Activated naive CD4-positive, alpha-beta T cell treated with anti-CD3 and anti-CD28 coated beads, Interleukin-2, amount 50 U/mL, for 72 hours (primary cell): ENCODE data around the gene NUP214. TPM values are rescaled to one million over a fixed set of nuclear protein-coding genes. Genes with fewer than 3 reads are reported as not detected.
A peak's percentile ranks its signal among the peaks of the same experiment; 100 is the strongest.
"Not testable (repeated sequence)": the region's sequence is repeated elsewhere in the genome, so short reads cannot be mapped to it uniquely, and the experiment has no call there.

Experiments
- ATAC-seq, 2 donors: fragments of 150-1000 bp; cut with Tn5 transposase; 2 replicates each; pipeline ENCODE4 v1.10.0; 2021; ENCODE audit warnings: mild to moderate bottlenecking in 2 of 2, moderate library complexity in 2 of 2
- DNase-seq, 2 donors: peaks; one replicate each; pipeline ENCODE4 v3.0.0; 2021 to 2022; ENCODE audit warnings: low spot score in 2 of 2
- H3K27ac Mint-ChIP-seq, 2 donors: one replicate each; pipeline ENCODE4 v1.8.0; 2022; ENCODE audit warnings: mild to moderate bottlenecking in 2 of 2, mixed read lengths in 2 of 2
- H3K36me3 Mint-ChIP-seq, 2 donors: one replicate each; pipeline ENCODE4 v1.8.0; 2022; ENCODE audit warnings: mixed read lengths in 2 of 2
- H3K9me3 Mint-ChIP-seq, 2 donors: one replicate each; pipeline ENCODE4 v1.8.0; 2022; ENCODE audit warnings: mixed read lengths in 2 of 2
- total RNA-seq, 2 donors: library from RNA; stranded (reverse); gene quantifications; one replicate each; pipeline ENCODE4 v1.2.3, GENCODE V29; 2022

Gene NUP214
- total RNA-seq, 2 donors from 2014 or later, result 46.4 to 75.5 TPM

- no peak for ATAC-seq
- DNase-seq, result no peak
- peaks cover 17 to 30% of the 10 kb centered on the region in 2 donors for H3K36me3 Mint-ChIP-seq
- no peak overlapping the region for H3K27ac Mint-ChIP-seq
- H3K9me3 Mint-ChIP-seq, result no peaks in the 10 kb centered on the region
Observed at GRCh38 chr9:131193051-131193450, 67.7 kb downstream of the NUP214 start.

- ATAC-seq (no peak), DNase-seq (no peak)
- peak overlapping the region in 1 of 2 donors; percentile 4 for H3K27ac Mint-ChIP-seq
- peaks cover 22 to 24% of the 10 kb centered on the region in 2 donors for H3K36me3 Mint-ChIP-seq
- no peaks in the 10 kb centered on the region for H3K9me3 Mint-ChIP-seq
Observed at GRCh38 chr9:131194762-131195161, 69.4 kb downstream of the NUP214 start.

- DNase-seq (no peak), ATAC-seq (no peak)
- no peaks in the 10 kb centered on the region for H3K9me3 Mint-ChIP-seq
- peaks cover 25 to 26% of the 10 kb centered on the region in 2 donors for H3K36me3 Mint-ChIP-seq
- H3K27ac Mint-ChIP-seq, result peak overlapping the region in 1 of 2 donors; percentile 3
Observed at GRCh38 chr9:131197160-131197911, 72.0 kb downstream of the NUP214 start.

- Mint-ChIP-seq H3K36me3 (peaks cover 24 to 25% of the 10 kb centered on the region in 2 donors), H3K9me3 (no peaks in the 10 kb centered on the region), H3K27ac (peak overlapping the region in 1 of 2 donors; percentile 12)
- DNase-seq, result no peak
- ATAC-seq, result no peak
Observed at GRCh38 chr9:131198041-131198715, 72.8 kb downstream of the NUP214 start.

- Mint-ChIP-seq H3K9me3 (no peaks in the 10 kb centered on the region), H3K36me3 (peaks cover 26 to 31% of the 10 kb centered on the region in 2 donors), H3K27ac (peak overlapping the region in 1 of 2 donors; percentile 55)
- ATAC-seq (no peak), DNase-seq (no peak)
Observed at GRCh38 chr9:131201856-131202255, 76.5 kb downstream of the NUP214 start.

- ATAC-seq (peak in 1 of 2 donors; percentile 28), DNase-seq (no peak)
- Mint-ChIP-seq H3K36me3 (peaks cover 17 to 36% of the 10 kb centered on the region in 2 donors), H3K9me3 (no peaks in the 10 kb centered on the region), H3K27ac (no peak overlapping the region)
Observed at GRCh38 chr9:131203431-131204218, 78.2 kb downstream of the NUP214 start.

GRCh38 chr9:131204285-131204684 is 78.9 kb downstream of the NUP214 start:
- Mint-ChIP-seq H3K9me3 (no peaks in the 10 kb centered on the region), H3K27ac (no peak overlapping the region), H3K36me3 (peaks cover 15 to 36% of the 10 kb centered on the region in 2 donors)
- DNase-seq (no peak), ATAC-seq (no peak)

GRCh38 chr9:131206495-131206894 is 81.1 kb downstream of the NUP214 start:
- Mint-ChIP-seq H3K9me3 (peaks cover 0 to 7% of the 10 kb centered on the region in 2 donors), H3K27ac (no peak overlapping the region), H3K36me3 (peaks cover 30 to 57% of the 10 kb centered on the region in 2 donors)
- DNase-seq, result no peak
- no peak for ATAC-seq

GRCh38 chr9:131211920-131212319 is 86.5 kb downstream of the NUP214 start:
- ATAC-seq, H3K27ac Mint-ChIP-seq, H3K9me3 Mint-ChIP-seq, DNase-seq: not testable (repeated sequence)
- peaks cover 40 to 53% of the 10 kb centered on the region in 2 donors for H3K36me3 Mint-ChIP-seq

GRCh38 chr9:131214286-131214856 is 89.0 kb downstream of the NUP214 start:
- DNase-seq (no peak), ATAC-seq (no peak)
- H3K9me3 Mint-ChIP-seq, result peaks cover 0 to 10% of the 10 kb centered on the region in 2 donors
- H3K27ac Mint-ChIP-seq, result no peak overlapping the region
- peaks cover 37 to 41% of the 10 kb centered on the region in 2 donors for H3K36me3 Mint-ChIP-seq

GRCh38 chr9:131214876-131215275 is 89.5 kb downstream of the NUP214 start:
- ATAC-seq (no peak), DNase-seq (no peak)
- H3K27ac Mint-ChIP-seq, result no peak overlapping the region
- H3K9me3 Mint-ChIP-seq, result peaks cover 0 to 10% of the 10 kb centered on the region in 2 donors
- peaks cover 32 to 36% of the 10 kb centered on the region in 2 donors for H3K36me3 Mint-ChIP-seq

GRCh38 chr9:131216806-131217205 is 91.4 kb downstream of the NUP214 start:
- H3K36me3 Mint-ChIP-seq, result peaks cover 13 to 16% of the 10 kb centered on the region in 2 donors
- ATAC-seq, result no peak

GRCh38 chr9:131217331-131218031 is 92.1 kb downstream of the NUP214 start:
- DNase-seq, result no peak
- Mint-ChIP-seq H3K36me3 (peaks cover 6 to 12% of the 10 kb centered on the region in 2 donors), H3K9me3 (no peaks in the 10 kb centered on the region), H3K27ac (peak overlapping the region in 1 of 2 donors; percentile 44)
- no peak for ATAC-seq

More at GRCh38 chr9:131216806-131217205, 91.4 kb downstream of the NUP214 start:
- Mint-ChIP-seq H3K9me3 (no peaks in the 10 kb centered on the region), H3K27ac (peak overlapping the region in 1 of 2 donors; percentile 51)
- no peak for DNase-seq

GRCh38 chr9:131218370-131218769 is 93.0 kb downstream of the NUP214 start:
- Mint-ChIP-seq H3K27ac (peak overlapping the region; percentile 36 to 83), H3K36me3 (peaks cover 6 to 10% of the 10 kb centered on the region in 2 donors), H3K9me3 (no peaks in the 10 kb centered on the region)
- ATAC-seq, result no peak
- DNase-seq, result no peak

- DNase-seq (no peak), ATAC-seq (no peak)
- Mint-ChIP-seq H3K36me3 (peaks cover 7 to 10% of the 10 kb centered on the region in 2 donors), H3K27ac (no peak overlapping the region), H3K9me3 (no peaks in the 10 kb centered on the region)
Observed at GRCh38 chr9:131220485-131220884, 95.1 kb downstream of the NUP214 start.

GRCh38 chr9:131222460-131222859 is 97.1 kb downstream of the NUP214 start:
- ATAC-seq (no peak), DNase-seq (no peak)
- Mint-ChIP-seq H3K9me3 (no peaks in the 10 kb centered on the region), H3K36me3 (peaks cover 10% of the 10 kb centered on the region in 2 donors), H3K27ac (no peak overlapping the region)
